HL-60 (cell line): Measurements from ENCODE around the gene TSACC.
"Not testable (repeated sequence)": the region's sequence is repeated elsewhere in the genome, so short reads cannot be mapped to it uniquely, and the experiment has no call there.

ENCODE experiments used
- DNase-seq, 2 experiments: peaks; one replicate each; pipeline ENCODE4 v3.0.0-alpha.2; 2010 to 2020; ENCODE audit warnings: low read depth in 1 of 2, low spot score in 1 of 2
- H3K27ac ChIP-seq: fragments of 250-450 bp; sonication (Bioruptor Pico); replicated peaks from 2 replicates; pipeline ENCODE4 v1.5.1; 2020; ENCODE audit warnings: mild to moderate bottlenecking, moderate library complexity
- H3K27me3 ChIP-seq: fragments of 250-450 bp; sonication (Bioruptor Pico); 2 replicates; pipeline ENCODE4 v1.5.1; 2021; ENCODE audit warnings: mild to moderate bottlenecking, moderate library complexity; ENCODE audit not compliant: insufficient read depth, poor library complexity, severe bottlenecking
- H3K4me3 ChIP-seq: replicated peaks from 2 replicates; pipeline ENCODE4 v1.5.1; 2011; ENCODE audit warnings: mild to moderate bottlenecking, control low read depth, low read length; ENCODE audit not compliant: insufficient read depth
- GABPA ChIP-seq: IDR thresholded peaks from 2 replicates; pipeline ENCODE4 v1.6.1; 2012; ENCODE audit warnings: low read depth
- POLR2AphosphoS5 ChIP-seq: IDR thresholded peaks from 2 replicates; pipeline ENCODE4 v1.6.1; 2012; ENCODE audit warnings: low read depth
- REST ChIP-seq: IDR thresholded peaks from 2 replicates; pipeline ENCODE4 v1.6.1; 2012; ENCODE audit warnings: low read depth; ENCODE audit not compliant: insufficient replicate concordance
- SPI1 ChIP-seq: IDR thresholded peaks from 2 replicates; pipeline ENCODE4 v1.6.1; 2012; ENCODE audit warnings: low read depth, mild to moderate bottlenecking, borderline replicate concordance
- TF ChIP-seq, protein P1 (sequence below): IDR thresholded peaks from one replicate; pipeline ENCODE4 v1.5.1; 2011; ENCODE audit warnings: low read length, control low read depth, inconsistent platforms; ENCODE audit not compliant: insufficient read depth

TSACC gene

DNA sequence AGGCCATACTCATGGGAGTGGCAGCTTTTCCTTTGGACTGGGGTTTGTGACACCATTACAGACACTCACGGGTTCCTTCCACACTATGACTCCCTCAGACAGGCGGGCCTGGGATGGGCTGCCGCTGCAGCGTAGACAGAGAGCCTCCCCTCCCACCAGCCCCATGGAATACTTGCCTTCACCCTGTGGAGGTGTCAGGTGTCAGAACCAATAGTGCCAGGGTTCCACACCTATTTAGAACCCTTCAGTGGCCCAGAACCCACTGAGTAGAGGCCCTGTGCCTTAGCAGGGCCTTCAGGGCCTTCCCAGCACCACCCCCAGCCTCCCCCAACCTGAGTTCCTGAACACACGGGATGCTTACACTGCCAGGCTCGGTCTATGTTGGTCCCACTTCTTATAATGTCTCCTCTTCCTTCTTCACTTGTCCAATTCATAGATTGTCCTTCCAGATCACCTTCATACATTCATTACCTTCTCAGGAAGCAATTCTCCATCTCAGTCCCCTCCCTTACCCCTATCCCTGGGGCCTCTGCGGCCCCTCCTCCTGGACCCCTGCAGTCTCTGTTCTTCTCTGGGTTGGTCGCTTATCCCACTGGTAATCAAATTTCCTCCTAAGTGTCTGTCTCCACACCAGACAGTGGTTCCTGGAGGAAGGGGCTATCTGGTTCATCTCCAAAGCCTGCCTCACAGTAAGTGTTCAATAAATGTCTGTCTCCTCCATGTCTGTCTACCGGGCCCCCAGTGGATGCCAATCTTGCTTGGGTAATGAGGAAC, 29.2 kb downstream of the TSACC start:
- TF ChIP-seq REST, result no peak
- no peak for TF ChIP-seq GABPA
- no peak for TF ChIP-seq SPI1
- TF ChIP-seq POLR2AphosphoS5, result no peak
- TF ChIP-seq, protein P1, sequence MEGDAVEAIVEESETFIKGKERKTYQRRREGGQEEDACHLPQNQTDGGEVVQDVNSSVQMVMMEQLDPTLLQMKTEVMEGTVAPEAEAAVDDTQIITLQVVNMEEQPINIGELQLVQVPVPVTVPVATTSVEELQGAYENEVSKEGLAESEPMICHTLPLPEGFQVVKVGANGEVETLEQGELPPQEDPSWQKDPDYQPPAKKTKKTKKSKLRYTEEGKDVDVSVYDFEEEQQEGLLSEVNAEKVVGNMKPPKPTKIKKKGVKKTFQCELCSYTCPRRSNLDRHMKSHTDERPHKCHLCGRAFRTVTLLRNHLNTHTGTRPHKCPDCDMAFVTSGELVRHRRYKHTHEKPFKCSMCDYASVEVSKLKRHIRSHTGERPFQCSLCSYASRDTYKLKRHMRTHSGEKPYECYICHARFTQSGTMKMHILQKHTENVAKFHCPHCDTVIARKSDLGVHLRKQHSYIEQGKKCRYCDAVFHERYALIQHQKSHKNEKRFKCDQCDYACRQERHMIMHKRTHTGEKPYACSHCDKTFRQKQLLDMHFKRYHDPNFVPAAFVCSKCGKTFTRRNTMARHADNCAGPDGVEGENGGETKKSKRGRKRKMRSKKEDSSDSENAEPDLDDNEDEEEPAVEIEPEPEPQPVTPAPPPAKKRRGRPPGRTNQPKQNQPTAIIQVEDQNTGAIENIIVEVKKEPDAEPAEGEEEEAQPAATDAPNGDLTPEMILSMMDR, result no peak
- no peak overlapping the region for H3K4me3 ChIP-seq
- H3K27ac ChIP-seq, result no peak overlapping the region
- no peaks in the 10 kb centered on the region for H3K27me3 ChIP-seq
- no peak for DNase-seq

GRCh38 chr1:156368157-156368658, 29.9 kb downstream of the TSACC start:
- DNase-seq, result no peak
- no peaks in the 10 kb centered on the region for H3K27me3 ChIP-seq
- H3K27ac ChIP-seq, result no peak overlapping the region
- H3K4me3 ChIP-seq, result no peak overlapping the region
- TF ChIP-seq, protein P1, result no peak
- TF ChIP-seq SPI1 (no peak), POLR2AphosphoS5 (no peak), GABPA (no peak), REST (no peak)

DNA sequence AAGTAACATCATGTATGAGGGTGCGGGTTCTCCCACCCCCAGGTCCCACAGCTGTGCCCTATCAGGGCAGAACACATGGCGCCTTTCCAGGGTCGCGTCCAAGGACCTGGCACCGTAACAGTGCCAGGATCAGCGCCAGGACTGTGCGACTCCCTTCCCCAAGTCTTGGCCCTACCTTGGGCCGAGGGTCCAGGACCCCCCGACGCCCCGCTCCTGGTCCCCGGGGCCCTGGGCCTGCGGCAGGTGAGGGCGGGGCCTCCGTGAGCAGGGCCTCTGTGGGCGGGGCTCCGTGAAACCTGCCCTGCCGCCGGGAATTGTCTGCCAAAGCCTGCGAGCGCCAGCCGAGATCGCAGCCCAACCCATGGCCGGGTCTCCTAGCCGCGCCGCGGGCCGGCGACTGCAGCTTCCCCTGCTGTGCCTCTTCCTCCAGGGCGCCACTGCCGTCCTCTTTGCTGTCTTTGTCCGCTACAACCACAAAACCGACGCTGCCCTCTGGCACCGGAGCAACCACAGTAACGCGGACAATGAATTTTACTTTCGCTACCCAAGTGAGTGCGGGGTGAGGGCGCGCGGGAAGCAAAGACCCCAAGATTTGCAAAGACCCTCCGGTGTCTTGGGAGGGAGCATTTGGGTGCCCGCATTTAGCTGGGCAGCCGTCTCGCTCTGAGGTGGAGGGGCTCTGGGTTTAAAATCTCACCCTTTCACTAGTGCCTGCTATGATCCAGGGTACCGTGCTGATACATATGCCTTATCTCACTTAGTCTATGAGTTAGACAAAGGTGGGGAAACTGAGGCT, 30.8 kb downstream of the TSACC start, which contains the start of gene RHBG:
Gene RHBG (plus strand): TSS at position 323 of the 796 bp plus-strand sequence. CDS start 39 bp downstream, at position 362.
- DNase-seq, result peak; percentile 38 to 45
- TF ChIP-seq POLR2AphosphoS5 (no peak), GABPA (no peak), REST (no peak), SPI1 (no peak)
- TF ChIP-seq, protein P1, result no peak
- H3K27ac ChIP-seq, result no peak within 1 kb of the TSS
- no peaks in the 10 kb centered on the region for H3K27me3 ChIP-seq
- no peak within 1 kb of the TSS; the same call in 1 of the 2 replicates for H3K4me3 ChIP-seq

- DNase-seq, H3K4me3 ChIP-seq, H3K27ac ChIP-seq, H3K27me3 ChIP-seq: not testable (repeated sequence)
Measured at GRCh38 chr1:156369685-156370286, 31.5 kb downstream of the TSACC start.
